HG03280 (cell line): ENCODE results near the gene NOP53.
A peak's percentile ranks its signal among the peaks of the same experiment; 100 is the strongest.
"Not testable (repeated sequence)": the region's sequence is repeated elsewhere in the genome, so short reads cannot be mapped to it uniquely, and the experiment has no call there.

Experiments used
- ATAC-seq: cut with Tn5 transposase; IDR thresholded peaks from one replicate; pipeline ENCODE4 v1.9.1; 2021; ENCODE audit warnings: mild to moderate bottlenecking, moderate library complexity; ENCODE audit not compliant: unreplicated experiment

NOP53 gene

DNA sequence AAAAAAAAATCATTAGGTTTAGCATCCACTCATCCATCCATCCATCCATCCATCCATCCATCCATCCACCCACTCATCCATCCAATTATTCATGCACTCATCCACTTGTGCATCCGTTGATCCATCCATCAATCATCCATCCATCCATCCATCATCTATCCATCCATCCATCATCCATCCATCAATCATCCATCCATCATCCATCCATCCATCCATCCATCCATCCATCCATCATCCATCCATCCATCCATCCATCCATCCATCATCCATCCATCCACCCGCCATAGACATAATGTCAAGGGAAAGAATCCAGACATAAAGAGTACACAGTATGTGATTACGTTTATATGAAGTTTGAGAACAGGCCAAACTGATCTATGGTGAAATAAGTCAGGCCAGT is 24.2 kb downstream of the NOP53 start:
- no peak for ATAC-seq

DNA sequence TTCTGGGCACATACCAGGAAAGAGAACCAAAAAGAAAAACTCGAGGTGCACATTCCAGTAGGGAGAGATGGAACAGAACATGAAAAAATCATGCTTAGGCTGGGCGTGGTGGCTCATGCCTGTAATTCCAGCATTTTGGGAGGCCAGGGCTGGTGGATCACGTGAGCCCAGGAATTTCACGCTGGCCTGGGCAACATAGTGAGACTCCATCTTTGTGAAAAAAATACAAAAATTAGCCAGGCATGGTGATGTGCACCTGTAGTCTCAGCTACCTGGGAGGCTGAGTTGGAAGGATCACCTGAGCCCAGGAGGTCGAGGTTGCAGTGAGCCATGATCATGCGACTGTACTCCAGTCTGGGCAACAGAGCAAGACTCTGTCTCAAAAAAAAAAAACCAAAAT is 25.9 kb downstream of the NOP53 start:
- ATAC-seq: not testable (repeated sequence)

- ATAC-seq: no peak
These were observed 31.2 kb downstream of the NOP53 start for GRCh38 chr19:47776568-47776967.

GRCh38 chr19:47777245-47778048 is 32.1 kb downstream of the NOP53 start:
- ATAC-seq: not testable (repeated sequence)

DNA sequence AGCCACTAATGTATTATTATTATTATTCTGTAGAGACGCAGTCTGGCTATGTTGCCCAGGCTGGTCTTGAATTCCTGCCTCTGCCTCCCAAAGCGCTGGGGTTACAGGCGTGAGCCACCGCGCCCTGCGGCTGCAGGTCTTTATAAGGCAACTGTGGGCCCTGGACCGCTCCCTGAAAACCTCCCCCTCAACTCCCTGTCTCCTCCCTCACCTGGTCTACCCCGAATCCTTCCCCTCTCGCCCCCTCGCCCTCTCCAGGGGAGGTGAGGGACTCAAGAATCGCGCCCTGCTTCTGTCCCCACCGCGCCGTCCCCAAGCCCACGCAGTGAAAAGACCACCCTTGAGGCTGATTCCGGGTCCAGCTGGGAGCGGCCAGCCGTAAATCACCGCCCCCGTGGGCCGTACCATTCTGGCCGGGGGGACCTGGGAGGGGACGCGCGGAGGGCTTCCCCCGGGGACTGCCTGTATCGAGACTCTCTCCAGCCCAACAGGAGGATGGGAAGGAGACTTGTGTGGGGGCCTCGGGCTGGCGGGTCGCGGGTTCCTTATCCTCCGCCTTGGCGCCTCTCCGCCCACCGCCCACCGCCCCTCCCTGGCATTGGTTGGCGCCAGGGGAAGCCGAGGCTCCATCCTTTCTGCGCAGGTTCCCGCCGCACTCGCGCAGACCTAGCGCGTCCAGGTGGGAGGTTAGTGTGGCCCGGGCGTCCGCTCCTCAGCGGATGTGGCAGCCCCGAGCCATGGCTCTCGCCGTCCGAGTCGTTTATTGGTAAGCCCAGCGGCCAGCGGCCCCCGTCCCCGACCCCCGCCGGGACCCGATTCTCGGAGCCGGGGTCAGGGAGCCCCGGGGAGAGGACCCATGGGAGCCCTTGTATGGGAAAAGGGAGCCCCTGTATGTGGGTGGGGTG is 33.0 kb downstream of the NOP53 start, which contains the start of gene SELENOW:
SELENOW (plus strand) TSS at position 655 of the 905 bp plus-strand sequence; CDS start at position 738, 83 bp downstream.
- ATAC-seq: peak; percentile 82

GRCh38 chr19:47778954-47779351 is 33.6 kb downstream of the NOP53 start:
- ATAC-seq: no peak

DNA sequence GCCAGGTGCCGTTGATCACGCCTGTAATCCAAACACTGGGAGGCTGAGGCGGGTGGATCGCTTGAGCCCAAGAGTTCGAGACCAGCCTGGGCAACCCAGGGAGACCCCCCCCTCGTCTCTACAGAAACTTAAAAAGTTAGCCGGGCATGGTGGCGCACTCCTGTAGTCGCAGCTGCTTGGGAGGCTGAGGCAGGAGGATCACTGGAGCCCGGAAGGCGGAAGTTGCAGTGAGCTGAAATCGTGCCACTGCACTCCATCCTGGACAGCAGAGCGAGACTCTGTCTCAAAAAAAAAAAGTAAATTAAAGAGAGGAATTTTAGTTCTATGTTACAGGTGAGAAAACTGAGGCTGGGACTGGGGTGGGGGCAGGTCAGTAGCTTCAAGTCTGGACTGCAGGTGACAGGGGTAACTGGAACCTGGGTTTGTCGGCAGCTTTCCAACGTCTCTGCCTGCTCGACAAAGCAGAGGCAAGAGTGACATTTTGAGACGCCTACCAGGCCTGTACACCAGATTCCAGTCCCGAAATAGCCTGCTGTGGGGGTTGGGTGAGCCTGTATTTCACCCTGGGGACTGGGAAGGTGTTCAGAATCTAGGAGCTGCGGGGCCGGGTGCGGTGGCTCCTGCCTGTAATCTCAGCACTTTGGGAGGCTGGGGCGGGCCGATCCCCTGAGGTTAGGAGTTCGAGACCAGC is 34.3 kb downstream of the NOP53 start:
- ATAC-seq: no peak

DNA sequence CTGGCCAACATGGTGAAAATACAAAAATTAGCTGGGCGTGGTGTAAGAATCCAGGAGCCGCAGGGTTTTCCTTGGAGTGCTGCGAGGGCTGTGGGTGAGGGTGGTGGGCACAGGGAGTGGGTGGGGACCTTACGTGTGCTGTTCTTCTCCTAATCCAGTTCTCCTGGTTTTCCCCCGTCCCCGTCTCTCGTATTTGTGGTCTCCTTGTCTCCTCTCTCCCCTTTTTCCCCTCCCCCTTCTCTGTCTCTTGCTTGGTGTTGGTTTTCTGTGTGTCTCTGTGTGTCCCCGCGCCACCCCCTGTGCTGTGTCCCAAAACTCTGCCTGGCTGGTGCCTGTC is 34.8 kb downstream of the NOP53 start:
- ATAC-seq: no peak

- no peak for ATAC-seq
These were observed 36.4 kb downstream of the NOP53 start for GRCh38 chr19:47781590-47782262.

- no peak for ATAC-seq
These were observed 41.2 kb downstream of the NOP53 start for GRCh38 chr19:47786566-47786965.

GRCh38 chr19:47787307-47787706 is 42.0 kb downstream of the NOP53 start:
- not testable (repeated sequence) for ATAC-seq

DNA sequence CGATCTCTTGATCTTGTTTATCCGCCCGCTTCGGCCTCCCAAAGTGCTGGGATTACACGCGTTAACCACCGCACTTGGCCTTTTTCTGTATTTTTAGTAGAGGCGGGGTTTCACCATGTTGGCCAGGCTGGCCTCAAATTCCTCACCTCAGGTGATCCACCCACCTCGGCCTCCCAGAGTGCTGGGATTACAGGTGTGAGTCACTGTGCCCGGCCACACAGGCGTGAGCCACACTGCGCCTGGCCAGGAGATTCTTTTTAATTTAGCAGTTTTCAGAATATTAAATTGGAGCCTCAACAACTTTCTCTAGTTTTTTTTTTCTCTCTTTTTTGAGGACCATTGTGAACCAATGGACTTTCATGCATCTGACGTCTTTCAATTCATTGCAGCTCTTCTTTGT is 44.5 kb downstream of the NOP53 start:
- not testable (repeated sequence) for ATAC-seq

GRCh38 chr19:47790398-47790814 is 45.1 kb downstream of the NOP53 start:
- no peak for ATAC-seq

- no peak for ATAC-seq
These were observed 47.3 kb downstream of the NOP53 start for GRCh38 chr19:47792616-47793015.

- ATAC-seq: no peak
These were observed 49.2 kb downstream of the NOP53 start for GRCh38 chr19:47794526-47794925.

- ATAC-seq: no peak
These were observed 51.4 kb downstream of the NOP53 start for GRCh38 chr19:47796785-47797184.

DNA sequence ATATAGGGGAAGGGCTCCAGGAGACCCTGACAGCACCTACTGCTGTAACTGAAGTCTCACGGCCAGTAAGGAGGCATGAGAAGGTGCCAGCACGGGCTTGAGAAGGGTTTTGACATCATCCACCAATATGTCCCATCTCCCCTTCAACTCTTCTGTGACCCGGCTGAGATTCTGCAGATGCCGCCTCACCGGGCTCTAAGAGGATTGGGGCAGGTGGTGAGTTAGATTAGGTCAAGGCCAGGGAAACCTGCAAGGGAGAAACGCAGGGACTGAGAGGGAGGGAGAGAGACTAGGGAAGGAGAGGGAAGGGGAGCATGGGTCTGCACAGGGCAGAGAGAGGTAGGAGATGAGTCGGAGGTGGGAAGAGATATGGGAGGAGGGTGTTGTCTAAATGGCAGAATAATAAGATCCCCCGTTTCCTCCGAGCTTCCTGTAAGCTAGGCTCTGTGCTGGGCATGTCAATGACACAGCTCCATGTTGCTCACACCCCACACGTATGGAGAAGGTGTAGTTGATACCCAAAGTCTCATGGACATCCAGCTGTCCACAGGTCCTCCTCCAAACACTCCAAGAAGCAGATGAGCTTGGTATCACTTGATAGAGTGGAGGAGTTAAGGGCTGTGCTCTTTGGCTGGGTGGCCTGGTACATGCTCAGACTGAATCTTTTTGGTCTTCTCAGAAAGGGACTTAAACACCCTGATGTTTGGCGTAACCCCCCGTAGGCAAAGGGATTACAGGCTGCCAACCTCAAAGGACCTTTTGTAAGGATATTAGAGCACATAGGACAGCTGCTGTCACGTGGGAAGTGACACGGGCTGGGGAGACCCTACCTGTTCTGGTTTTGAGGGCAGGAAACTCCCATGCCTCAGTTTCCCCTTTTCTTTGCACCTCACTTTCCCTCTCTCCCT is 52.9 kb downstream of the NOP53 start:
- no peak for ATAC-seq

DNA sequence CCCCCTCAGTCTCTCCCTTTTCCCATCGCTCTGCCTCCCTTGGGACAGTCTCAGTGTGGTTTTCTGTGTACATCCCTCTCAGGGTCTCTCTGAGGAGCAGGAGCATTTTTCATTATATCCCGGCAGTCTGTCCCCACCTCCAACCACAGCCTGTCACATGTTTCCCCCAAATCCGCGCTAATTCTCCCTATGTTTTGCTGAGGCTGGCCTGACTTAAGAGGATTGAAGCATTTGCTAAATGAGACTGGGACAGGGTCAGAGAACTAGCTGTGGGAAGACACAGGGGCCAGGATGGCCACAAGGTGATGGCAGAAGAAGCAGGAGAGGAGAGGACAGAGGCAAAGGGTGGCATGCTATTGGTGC is 53.5 kb downstream of the NOP53 start:
- no peak for ATAC-seq

- no peak for ATAC-seq
These were observed 55.9 kb downstream of the NOP53 start for GRCh38 chr19:47801270-47801669.
